EL (cell line): ENCODE data around the gene SULT1C4.
"Not testable (repeated sequence)": the region's sequence is repeated elsewhere in the genome, so short reads cannot be mapped to it uniquely, and the experiment has no call there.

ENCODE experiments used
- DNase-seq: peaks from one replicate; pipeline ENCODE4 v3.0.0-alpha.2; 2016

SULT1C4 gene

GRCh38 chr2:108377815-108378630 lies at the start of gene SULT1C4:
SULT1C4 (plus strand) TSS chr2:108377954; CDS start chr2:108378338, 384 bp downstream.
- no peak for DNase-seq

GRCh38 chr2:108329771-108330170 lies 48.0 kb upstream of the SULT1C4 start:
- DNase-seq, result no peak

GRCh38 chr2:108330979-108331378 lies 46.8 kb upstream of the SULT1C4 start:
- peak; percentile 8 for DNase-seq

GRCh38 chr2:108345951-108346350 lies 31.8 kb upstream of the SULT1C4 start:
- DNase-seq, result no peak

- no peak for DNase-seq
Measured at GRCh38 chr2:108346827-108347226, 30.9 kb upstream of the SULT1C4 start.

GRCh38 chr2:108347786-108348185 lies 30.0 kb upstream of the SULT1C4 start:
- DNase-seq, result no peak

GRCh38 chr2:108348816-108349570 lies 28.8 kb upstream of the SULT1C4 start:
- no peak for DNase-seq

- no peak for DNase-seq
Measured at GRCh38 chr2:108349571-108349928, 28.2 kb upstream of the SULT1C4 start.

GRCh38 chr2:108351889-108352288 lies 25.9 kb upstream of the SULT1C4 start:
- no peak for DNase-seq

GRCh38 chr2:108354136-108354535 lies 23.6 kb upstream of the SULT1C4 start:
- no peak for DNase-seq

- no peak for DNase-seq
Measured at GRCh38 chr2:108355906-108356734, 21.6 kb upstream of the SULT1C4 start.

- DNase-seq, result not testable (repeated sequence)
Measured at GRCh38 chr2:108359336-108359735, 18.4 kb upstream of the SULT1C4 start.

- no peak for DNase-seq
Measured at GRCh38 chr2:108360776-108361468, 16.8 kb upstream of the SULT1C4 start.

- DNase-seq, result no peak
Measured at GRCh38 chr2:108363024-108363907, 14.5 kb upstream of the SULT1C4 start.

GRCh38 chr2:108363908-108364225 lies 13.9 kb upstream of the SULT1C4 start:
- peak; percentile 44 for DNase-seq

GRCh38 chr2:108364676-108365297 lies 13.0 kb upstream of the SULT1C4 start:
- peak; percentile 40 for DNase-seq

- DNase-seq, result no peak
Measured at GRCh38 chr2:108365656-108366055, 12.1 kb upstream of the SULT1C4 start.

GRCh38 chr2:108367014-108367413 lies 10.7 kb upstream of the SULT1C4 start:
- DNase-seq, result no peak

- DNase-seq, result no peak
Measured at GRCh38 chr2:108367561-108368175, 10.1 kb upstream of the SULT1C4 start.

GRCh38 chr2:108369153-108369552 lies 8.6 kb upstream of the SULT1C4 start:
- no peak for DNase-seq

- DNase-seq, result peak; percentile 31
Measured at GRCh38 chr2:108370080-108370479, 7.7 kb upstream of the SULT1C4 start.
